Endothelial cell of umbilical vein (primary cell): Measurements from ENCODE around the gene MAML3. TPM values are rescaled to one million over a fixed set of nuclear protein-coding genes. Genes with fewer than 3 reads are reported as not detected.
A peak's percentile ranks its signal among the peaks of the same experiment; 100 is the strongest.

Source experiments
- BruUV-seq: library from RNA; stranded (reverse); fragments of 400-500 nt; replicated peaks from 2 replicates; lab custom pipeline; 2021; lab: Mats Ljungman, UMichigan
- CTCF ChIA-PET: fragments of 300-600, 350-600 bp; sonication (Branson Sonifier 250); formaldehyde crosslinking; loops from one replicate; lab custom pipeline; 2021; ENCODE audit warnings: antibody characterized with exemption, inconsistent platforms; lab: Charles Lee
- POLR2A ChIA-PET: fragments of 300-600, 350-600 bp; sonication (Branson Sonifier 250); formaldehyde crosslinking; loops from one replicate; lab custom pipeline; 2021; ENCODE audit warnings: antibody characterized with exemption, inconsistent platforms; lab: Charles Lee
- DNase-seq: peaks from one replicate; pipeline ENCODE4 v3.0.0-alpha.2; 2011; ENCODE audit warnings: low read depth, low spot score
- FAIRE-seq: peaks from 2 replicates; lab custom pipeline; 2011; peaks lifted over from hg19 to GRCh38; lab: Jason Lieb, UNC
- H2AFZ ChIP-seq: 2 replicates; pipeline ENCODE4 v1.6.0; 2012; ENCODE audit warnings: low read depth, low read length, control low read depth, inconsistent platforms
- H3K27ac ChIP-seq: 2 replicates; pipeline ENCODE4 v1.5.1; 2011; ENCODE audit warnings: low read depth, mild to moderate bottlenecking, control low read depth, low read length, moderate library complexity; ENCODE audit not compliant: insufficient read depth
- H3K27me3 ChIP-seq, 2 experiments: 2 replicates each; pipeline versions ENCODE4 v1.6.0 to v1.6.1; 2011; ENCODE audit warnings: low read length in 2 of 2, mixed read lengths in 1 of 2; ENCODE audit not compliant: control insufficient read depth in 2 of 2, insufficient read depth in 2 of 2
- H3K36me3 ChIP-seq, 2 experiments: 2 replicates in 1 of 2; 3 replicates in 1 of 2; pipeline ENCODE4 v1.5.1; 2011; ENCODE audit warnings: low read length in 2 of 2, mild to moderate bottlenecking in 1 of 2, moderate library complexity in 1 of 2; ENCODE audit not compliant: control insufficient read depth in 2 of 2, insufficient read depth in 2 of 2; ENCODE audit errors: extremely low read depth in 1 of 2
- H3K4me1 ChIP-seq: 3 replicates; pipeline ENCODE4 v1.5.1; 2011; ENCODE audit warnings: mild to moderate bottlenecking, low read length; ENCODE audit not compliant: control insufficient read depth, insufficient read depth; ENCODE audit errors: extremely low read depth
- H3K4me2 ChIP-seq: 2 replicates; pipeline ENCODE4 v1.6.1; 2011; ENCODE audit warnings: low read length, control low read depth, mixed read lengths; ENCODE audit not compliant: insufficient read depth
- H3K4me3 ChIP-seq, 3 experiments: fragments of 200-600 bp in 1 of 3; sonication (generic), shearing (Covaris generic) in 1 of 3; replicated peaks in 1 of 3; 2 replicates each; pipeline ENCODE4 v1.5.1; 2011 to 2016; ENCODE audit warnings: control low read depth in 3 of 3, low read length in 3 of 3, mild to moderate bottlenecking in 2 of 3, inconsistent platforms in 1 of 3, low read depth in 1 of 3, moderate library complexity in 1 of 3; ENCODE audit not compliant: insufficient read depth in 1 of 3
- H3K79me2 ChIP-seq: 2 replicates; pipeline ENCODE4 v1.6.0; 2012; ENCODE audit warnings: low read length, inconsistent platforms; ENCODE audit not compliant: control insufficient read depth, insufficient read depth
- H3K9ac ChIP-seq: replicated peaks from 2 replicates; pipeline ENCODE3; 2011; ENCODE audit warnings: low read length, control low read depth; ENCODE audit not compliant: insufficient read depth; ENCODE audit errors: extremely low read depth
- H3K9me1 ChIP-seq: replicated peaks from 3 replicates; pipeline ENCODE4 v1.6.0; 2011; ENCODE audit warnings: mild to moderate bottlenecking, low read length; ENCODE audit not compliant: control insufficient read depth, insufficient read depth; ENCODE audit errors: extremely low read depth
- H3K9me3 ChIP-seq: replicated peaks from 2 replicates; pipeline ENCODE4 v1.5.1; 2012; ENCODE audit warnings: low read length, inconsistent platforms; ENCODE audit not compliant: control insufficient read depth, insufficient read depth
- H4K20me1 ChIP-seq: replicated peaks from 2 replicates; pipeline ENCODE3; 2011; ENCODE audit warnings: mild to moderate bottlenecking, low read length; ENCODE audit not compliant: control insufficient read depth, insufficient read depth; ENCODE audit errors: extremely low read depth
- EZH2 ChIP-seq: IDR thresholded peaks from 2 replicates; pipeline ENCODE4 v1.6.1; 2012; ENCODE audit warnings: borderline replicate concordance, low read depth, mild to moderate bottlenecking, moderate library complexity, low read length, inconsistent platforms; ENCODE audit not compliant: severe bottlenecking
- FOS ChIP-seq: IDR thresholded peaks from 2 replicates; pipeline ENCODE4 v1.6.1; 2011; ENCODE audit warnings: mild to moderate bottlenecking, low read length, moderate library complexity, borderline replicate concordance; ENCODE audit not compliant: insufficient read depth
- GATA2 ChIP-seq: IDR thresholded peaks from 2 replicates; pipeline ENCODE4 v1.7.0; 2011; ENCODE audit warnings: low read depth, mild to moderate bottlenecking, moderate library complexity, mixed read lengths, low read length; ENCODE audit not compliant: insufficient read length, insufficient read depth
- JUN ChIP-seq: IDR thresholded peaks from 2 replicates; pipeline ENCODE4 v1.6.1; 2011; ENCODE audit warnings: borderline replicate concordance, low read depth; ENCODE audit not compliant: insufficient read length, insufficient read depth
- MYC ChIP-seq: IDR thresholded peaks from one replicate; pipeline ENCODE4 v1.6.1; 2011; ENCODE audit warnings: mild to moderate bottlenecking, low read depth, low read length
- POLR2A ChIP-seq: IDR thresholded peaks from 2 replicates; pipeline ENCODE4 v1.6.1; 2012; ENCODE audit warnings: low read depth, mild to moderate bottlenecking, control low read depth, low read length
- POLR2AphosphoS5 ChIP-seq: IDR thresholded peaks from 2 replicates; pipeline ENCODE4 v1.6.1; 2012; ENCODE audit warnings: low read depth, mild to moderate bottlenecking, control low read depth, low read length, moderate library complexity; ENCODE audit not compliant: insufficient read depth
- dilution Hi-C: fragments of 300-500 bp; cut with MboI; formaldehyde crosslinking; loops from one replicate; pipeline ENCODE4 v1.15.0; 2019; ENCODE audit warnings: low sequenced_read_pairs; ENCODE audit not compliant: extremely low pct_ligation_motif_present
- intact Hi-C: fragments of 100-400 bp; cut with micrococcal nuclease; formaldehyde crosslinking; loops from one replicate; pipeline ENCODE4 v1.10.0; 2022
- polyA plus RNA-seq, 4 experiments: library from polyadenylated mRNA; depleted of rRNA in 3 of 4; stranded (reverse) in 3 of 4; unstranded in 1 of 4; fragments of >200 nt; gene quantifications; 2 replicates each; pipeline versions ENCODE4 v1.2.1 to v1.2.3, GENCODE V29; 2011 to 2012; ENCODE audit warnings: missing spikeins in 1 of 4
- total RNA-seq: library from RNA; stranded (reverse); gene quantifications from 2 replicates; pipeline ENCODE4 v1.2.3, GENCODE V29; 2021
- TF ChIP-seq, protein P1 (sequence below), 2 donors: IDR thresholded peaks; 1 replicate in 1 of 2; 2 replicates in 1 of 2; pipeline ENCODE4 v1.5.1; 2011; ENCODE audit warnings: low read length in 2 of 2, mild to moderate bottlenecking in 2 of 2, moderate library complexity in 2 of 2, control low read depth in 1 of 2, inconsistent platforms in 1 of 2, low read depth in 1 of 2; ENCODE audit not compliant: insufficient read depth in 1 of 2; ENCODE audit errors: extremely low read depth in 1 of 2
- TF ChIP-seq, protein P2 (sequence below): IDR thresholded peaks from 2 replicates; pipeline ENCODE4 v1.6.1; 2011; ENCODE audit not compliant: insufficient read depth, insufficient read length

The MAML3 gene
- total and polyA plus RNA-seq, 2 donors (not counting 3 experiments of a cell fraction or from before 2014, with no cell fraction given), result 14.0 to 20.3 TPM

DNA sequence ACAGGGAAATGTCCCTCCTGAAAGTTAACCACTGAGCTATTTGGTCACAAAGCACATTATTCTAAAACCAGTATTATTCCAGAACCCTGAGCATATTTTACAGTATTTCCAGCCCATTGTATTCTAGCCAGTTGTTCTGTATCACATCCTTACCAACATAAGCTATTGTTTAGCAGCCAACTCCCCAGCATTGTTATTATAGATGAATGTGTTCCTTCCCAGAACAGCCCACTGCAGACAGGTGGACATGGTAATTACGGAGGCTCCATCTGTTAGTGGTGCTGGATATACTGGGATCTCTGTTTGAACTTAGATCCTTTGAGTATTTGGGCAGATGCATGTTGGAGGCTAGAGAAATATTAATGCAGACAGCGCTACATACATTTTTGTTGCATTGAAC, 362.3 kb downstream of the MAML3 start:
- CTCF ChIA-PET, result interaction anchor here (1.0 to 2.4 kb wide), 10 partner anchors 8 to 93 kb away, joined by 3 to 14 read pairs (median 4); no protein-coding TSS in a partner anchor
- H3K27me3 ChIP-seq, result no peaks in the 10 kb centered on the region
- H3K9me1 ChIP-seq, result no peaks in the 10 kb centered on the region
- no peak overlapping the region for H3K4me3 ChIP-seq
- no TSS peak for BruUV-seq
- H4K20me1 ChIP-seq, result no peaks in the 10 kb centered on the region
- POLR2A ChIA-PET, result interaction anchor here (0.7 to 0.8 kb wide), 2 partner anchors 17 to 28 kb away, joined by 5 to 11 read pairs; no protein-coding TSS in a partner anchor
- peak; percentile 6 for TF ChIP-seq JUN
- TF ChIP-seq EZH2, result no peak
- TF ChIP-seq, protein P1, sequence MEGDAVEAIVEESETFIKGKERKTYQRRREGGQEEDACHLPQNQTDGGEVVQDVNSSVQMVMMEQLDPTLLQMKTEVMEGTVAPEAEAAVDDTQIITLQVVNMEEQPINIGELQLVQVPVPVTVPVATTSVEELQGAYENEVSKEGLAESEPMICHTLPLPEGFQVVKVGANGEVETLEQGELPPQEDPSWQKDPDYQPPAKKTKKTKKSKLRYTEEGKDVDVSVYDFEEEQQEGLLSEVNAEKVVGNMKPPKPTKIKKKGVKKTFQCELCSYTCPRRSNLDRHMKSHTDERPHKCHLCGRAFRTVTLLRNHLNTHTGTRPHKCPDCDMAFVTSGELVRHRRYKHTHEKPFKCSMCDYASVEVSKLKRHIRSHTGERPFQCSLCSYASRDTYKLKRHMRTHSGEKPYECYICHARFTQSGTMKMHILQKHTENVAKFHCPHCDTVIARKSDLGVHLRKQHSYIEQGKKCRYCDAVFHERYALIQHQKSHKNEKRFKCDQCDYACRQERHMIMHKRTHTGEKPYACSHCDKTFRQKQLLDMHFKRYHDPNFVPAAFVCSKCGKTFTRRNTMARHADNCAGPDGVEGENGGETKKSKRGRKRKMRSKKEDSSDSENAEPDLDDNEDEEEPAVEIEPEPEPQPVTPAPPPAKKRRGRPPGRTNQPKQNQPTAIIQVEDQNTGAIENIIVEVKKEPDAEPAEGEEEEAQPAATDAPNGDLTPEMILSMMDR (IDR thresholded peaks at IDR 0.05; ENCODE audit: extremely low read depth in 1 of 2, insufficient read depth in 1 of 2, low read depth in 1 of 2, low read length in 2 of 2), result no peak
- no peak overlapping the region for H3K9ac ChIP-seq
- peaks cover 25% of the 10 kb centered on the region for H3K4me1 ChIP-seq
- peak overlapping the region; percentile 52 for H3K27ac ChIP-seq
- H3K79me2 ChIP-seq, result no peaks in the 10 kb centered on the region
- dilution Hi-C loops, result no loop called here
- no peaks in the 10 kb centered on the region for H3K36me3 ChIP-seq
- H3K4me2 ChIP-seq, result peak overlapping the region; percentile 26
- no peaks in the 10 kb centered on the region for H3K9me3 ChIP-seq
- intact Hi-C loops, result loop anchor here (1.0 kb wide), 1 partner anchor 28 kb away; no protein-coding TSS in a partner anchor
- H2AFZ ChIP-seq, result no peak overlapping the region
- FAIRE-seq, result peak; percentile 84
- DNase-seq, result peak; percentile 78

DNA sequence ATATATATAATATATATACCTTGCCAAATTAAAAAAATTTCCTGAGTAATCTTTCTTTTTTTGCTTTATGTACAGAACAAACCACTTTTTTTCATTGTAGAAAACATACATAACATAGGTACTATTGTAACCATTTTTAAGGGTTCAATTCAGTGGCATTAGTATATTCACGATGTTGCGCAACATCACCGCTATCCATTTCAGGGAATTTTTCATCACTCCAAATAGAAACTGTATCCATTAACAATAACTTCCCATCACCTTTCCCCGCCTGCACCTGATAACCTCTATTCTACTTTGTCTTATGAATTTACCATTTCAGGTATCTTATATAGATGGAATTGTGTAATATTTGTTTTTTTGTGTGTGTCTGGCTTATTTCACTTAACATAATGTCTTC, 363.7 kb downstream of the MAML3 start:
- POLR2A ChIA-PET, result no interaction called here
- H3K9ac ChIP-seq, result no peak overlapping the region
- TF ChIP-seq GATA2 (no peak), MYC (no peak), POLR2AphosphoS5 (no peak), JUN (no peak), POLR2A (no peak), EZH2 (no peak), FOS (no peak)
- TF ChIP-seq, protein P1 (IDR thresholded peaks at IDR 0.05; ENCODE audit: extremely low read depth in 1 of 2, insufficient read depth in 1 of 2, low read depth in 1 of 2, low read length in 2 of 2), result no peak
- TF ChIP-seq, protein P2, sequence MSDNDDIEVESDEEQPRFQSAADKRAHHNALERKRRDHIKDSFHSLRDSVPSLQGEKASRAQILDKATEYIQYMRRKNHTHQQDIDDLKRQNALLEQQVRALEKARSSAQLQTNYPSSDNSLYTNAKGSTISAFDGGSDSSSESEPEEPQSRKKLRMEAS, result no peak

More for the DNA sequence above, 363.7 kb downstream of the MAML3 start:
- Histone ChIP-seq H3K4me2 (no peak overlapping the region), H3K27me3 (no peaks in the 10 kb centered on the region), H3K9me1 (no peaks in the 10 kb centered on the region), H2AFZ (no peak overlapping the region), H3K9me3 (no peaks in the 10 kb centered on the region), H3K4me3 (no peak overlapping the region), H3K4me1 (peaks cover 25% of the 10 kb centered on the region), H3K27ac (no peak overlapping the region), H4K20me1 (no peaks in the 10 kb centered on the region), H3K36me3 (no peaks in the 10 kb centered on the region), H3K79me2 (no peaks in the 10 kb centered on the region)
- no peak for FAIRE-seq
- CTCF ChIA-PET, result no interaction called here
- no TSS peak for BruUV-seq
- intact Hi-C loops (no loop called here), dilution Hi-C loops (no loop called here)
- DNase-seq, result no peak
